Activated CD4-positive, alpha-beta T cell treated with anti-CD3 and anti-CD28 coated beads, Interleukin-2, amount 10 ng/mL, durations not matched to agents 7 days and 5 days (primary cell): ENCODE data around the gene BRD9. TPM values are rescaled to one million over a fixed set of nuclear protein-coding genes. Genes with fewer than 3 reads are reported as not detected.
"Not testable (repeated sequence)": the region's sequence is repeated elsewhere in the genome, so short reads cannot be mapped to it uniquely, and the experiment has no call there.

Experiments used
- CTCF ChIA-PET: fragments of 350-600 bp; sonication (Branson Sonifier 250); formaldehyde crosslinking; loops from one replicate; lab custom pipeline; 2021; ENCODE audit warnings: antibody characterized with exemption; lab: Charles Lee
- POLR2A ChIA-PET: fragments of 350-600 bp; sonication (Branson Sonifier 250); formaldehyde crosslinking; loops from one replicate; lab custom pipeline; 2021; ENCODE audit warnings: antibody characterized with exemption; lab: Charles Lee
- DNase-seq: peaks from one replicate; pipeline ENCODE4 v3.0.0-alpha.2; 2020
- H3K27ac Mint-ChIP-seq: one replicate; pipeline ENCODE4 v1.8.0; 2021; ENCODE audit warnings: mild to moderate bottlenecking, moderate library complexity, mixed read lengths
- H3K27me3 Mint-ChIP-seq: one replicate; pipeline ENCODE4 v1.8.0; 2021; ENCODE audit warnings: mixed read lengths
- H3K36me3 Mint-ChIP-seq: one replicate; pipeline ENCODE4 v1.8.0; 2021; ENCODE audit warnings: low read depth, mixed read lengths
- H3K4me1 Mint-ChIP-seq: one replicate; pipeline ENCODE4 v1.8.0; 2021; ENCODE audit warnings: mixed read lengths
- H3K4me3 Mint-ChIP-seq: one replicate; pipeline ENCODE4 v1.8.0; 2021; ENCODE audit warnings: mild to moderate bottlenecking, moderate library complexity, mixed read lengths
- H3K9me3 Mint-ChIP-seq: one replicate; pipeline ENCODE4 v1.8.0; 2021; ENCODE audit warnings: mixed read lengths
- total RNA-seq, 2 experiments: library from RNA; stranded (reverse); gene quantifications; one replicate each; pipeline ENCODE4 v1.2.3, GENCODE V29; 2021

The BRD9 gene
- total RNA-seq, 2 experiments from 2014 or later: 52.7 to 59.1 TPM

- Mint-ChIP-seq H3K4me3 (no peak overlapping the region), H3K36me3 (no peaks in the 10 kb centered on the region), H3K4me1 (peaks cover 15% of the 10 kb centered on the region), H3K27ac (no peak overlapping the region), H3K27me3 (peaks cover 8% of the 10 kb centered on the region), H3K9me3 (no peaks in the 10 kb centered on the region)
- ChIA-PET CTCF (interaction anchor here (0.8 to 1.8 kb wide), 4 partner anchors 8 to 208 kb away, joined by 3 to 4 read pairs (median 4); no protein-coding TSS in a partner anchor), POLR2A (no interaction called here)
- no peak for DNase-seq
These were observed 39.6 kb upstream of the BRD9 start for GRCh38 chr5:932151-932627.

- H3K27me3 Mint-ChIP-seq: peaks cover 9% of the 10 kb centered on the region
- H3K27ac Mint-ChIP-seq: no peak overlapping the region
- ChIA-PET CTCF (interaction anchor here (1.4 to 1.6 kb wide), 2 partner anchors 8 to 209 kb away, joined by 3 to 4 read pairs; no protein-coding TSS in a partner anchor), POLR2A (no interaction called here)
- H3K4me3 Mint-ChIP-seq: no peak overlapping the region
- no peak for DNase-seq
- no peaks in the 10 kb centered on the region for H3K9me3 Mint-ChIP-seq
- H3K36me3 Mint-ChIP-seq: no peaks in the 10 kb centered on the region
- peaks cover 16% of the 10 kb centered on the region for H3K4me1 Mint-ChIP-seq
These were observed 39.1 kb upstream of the BRD9 start for GRCh38 chr5:931570-932145.

DNA sequence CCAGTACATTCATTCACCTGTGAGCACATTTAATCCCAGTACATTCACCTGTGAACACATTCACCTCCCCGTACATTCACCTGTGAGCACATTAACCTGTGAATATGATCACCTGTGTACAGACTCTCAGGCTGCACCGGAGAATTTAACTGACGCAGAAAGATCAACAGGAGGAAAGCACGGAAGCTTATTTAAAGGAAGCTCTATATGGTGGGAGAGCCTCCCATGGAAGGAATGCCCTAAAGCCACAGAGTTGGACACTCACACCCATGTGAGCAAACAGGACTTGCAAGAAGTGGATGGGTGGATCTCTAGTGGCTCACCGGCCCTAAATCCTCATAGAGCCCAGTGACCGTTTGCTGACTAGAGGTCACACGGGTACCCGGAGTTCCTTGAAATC is 38.3 kb upstream of the BRD9 start:
- Mint-ChIP-seq H3K4me3 (no peak overlapping the region), H3K9me3 (no peaks in the 10 kb centered on the region), H3K27me3 (peaks cover 16% of the 10 kb centered on the region), H3K4me1 (peaks cover 20% of the 10 kb centered on the region), H3K27ac (no peak overlapping the region), H3K36me3 (no peaks in the 10 kb centered on the region)
- ChIA-PET CTCF (interaction anchor here (1.4 kb wide), 1 partner anchor 209 kb away, joined by 3 read pairs; no protein-coding TSS in a partner anchor), POLR2A (no interaction called here)
- DNase-seq: no peak

DNA sequence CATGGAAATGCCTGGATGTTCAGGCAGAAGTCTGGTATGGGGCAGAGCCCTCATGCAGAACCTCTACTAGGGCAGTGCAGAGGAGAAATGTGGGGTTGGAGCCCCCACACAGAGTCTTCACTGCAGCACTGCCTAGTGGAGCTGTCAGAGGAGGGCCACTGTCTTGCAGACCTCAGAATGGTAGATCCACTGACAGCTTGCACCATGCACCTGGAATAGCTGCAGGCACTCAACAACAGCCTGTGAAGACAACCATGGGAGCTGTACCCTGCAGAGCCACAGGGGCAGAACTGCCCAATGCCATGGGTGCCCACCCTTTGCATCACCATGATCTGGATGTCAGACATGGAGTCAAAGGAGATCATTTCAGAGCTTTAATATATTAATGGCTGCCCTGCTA is 37.0 kb upstream of the BRD9 start:
- CTCF ChIA-PET: interaction anchor here (1.1 to 1.4 kb wide), 2 partner anchors 13 to 245 kb away, joined by 3 read pairs; no protein-coding TSS in a partner anchor
- Mint-ChIP-seq H3K36me3 (no peaks in the 10 kb centered on the region), H3K4me1 (peaks cover 15% of the 10 kb centered on the region), H3K9me3 (no peaks in the 10 kb centered on the region), H3K27ac (no peak overlapping the region), H3K4me3 (no peak overlapping the region), H3K27me3 (peaks cover 28% of the 10 kb centered on the region)
- DNase-seq: no peak
- POLR2A ChIA-PET: no interaction called here

DNA sequence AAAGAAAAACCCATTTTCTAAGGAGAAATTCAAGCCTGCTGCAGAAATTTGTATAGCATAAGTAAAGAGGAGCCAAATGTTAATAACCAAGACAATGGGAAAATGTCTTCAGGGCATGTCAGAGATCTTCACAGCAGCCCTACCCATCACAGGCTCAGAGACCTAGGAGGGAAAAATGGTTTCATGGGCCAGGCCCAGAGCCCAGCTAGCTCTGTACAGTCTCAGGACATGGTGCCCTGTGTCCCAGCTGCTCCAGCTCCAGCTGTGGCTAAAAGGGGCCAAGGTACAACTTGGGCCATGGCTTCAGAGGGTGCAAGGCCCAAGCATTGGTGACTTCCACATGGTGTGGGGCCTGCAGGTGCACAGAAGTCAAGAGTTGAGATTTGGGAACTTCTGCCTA is 36.6 kb upstream of the BRD9 start:
- POLR2A ChIA-PET, H3K36me3 Mint-ChIP-seq, H3K9me3 Mint-ChIP-seq, H3K27ac Mint-ChIP-seq, DNase-seq, H3K4me3 Mint-ChIP-seq: not testable (repeated sequence)
- Mint-ChIP-seq H3K27me3 (peaks cover 28% of the 10 kb centered on the region), H3K4me1 (peaks cover 15% of the 10 kb centered on the region)
- CTCF ChIA-PET: interaction anchor here (1.1 to 1.4 kb wide), 2 partner anchors 14 to 246 kb away, joined by 3 read pairs; no protein-coding TSS in a partner anchor

DNA sequence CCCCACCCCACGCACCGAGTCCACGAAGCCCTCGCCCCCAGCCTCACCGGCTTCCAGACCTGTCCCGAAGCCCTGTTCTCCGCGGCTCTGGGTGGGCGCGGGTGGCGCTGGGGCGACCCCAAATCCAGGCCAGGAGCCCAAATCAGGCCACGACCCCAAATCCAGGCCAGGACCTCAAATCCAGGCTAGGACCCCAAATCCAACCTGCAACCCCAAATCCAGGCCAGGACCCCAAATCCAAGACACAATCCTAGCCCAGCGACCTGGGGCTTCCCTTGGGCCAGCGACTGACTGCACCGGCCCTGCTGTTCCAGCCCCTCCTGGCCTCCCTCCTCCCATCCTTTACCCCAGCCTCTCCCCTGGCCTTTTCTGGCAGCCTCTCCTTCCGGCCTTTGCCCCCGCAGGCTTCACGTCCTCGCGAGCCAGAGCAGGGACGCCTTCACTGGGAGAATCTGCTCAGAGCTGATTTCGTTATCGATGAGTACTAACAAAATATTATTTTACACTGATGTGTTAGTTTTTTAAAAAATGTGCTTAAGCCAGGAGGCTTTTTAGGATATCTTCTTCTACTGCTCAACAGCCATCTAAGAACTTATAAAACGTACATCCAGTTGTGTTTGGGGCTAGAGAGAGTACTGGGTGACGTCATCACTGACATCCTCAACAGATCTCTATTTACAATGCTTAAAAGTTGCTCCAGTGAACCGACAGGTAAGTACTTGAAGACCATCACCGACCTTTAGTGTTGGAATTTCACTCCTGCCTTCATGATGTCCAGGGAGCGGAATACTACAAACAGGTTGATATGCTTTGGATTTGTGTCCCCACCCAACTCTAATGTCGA is 34.8 kb upstream of the BRD9 start:
- H3K4me3 Mint-ChIP-seq: no peak overlapping the region
- no peaks in the 10 kb centered on the region for H3K9me3 Mint-ChIP-seq
- no peak for DNase-seq
- H3K27me3 Mint-ChIP-seq: peaks cover 28% of the 10 kb centered on the region
- peaks cover 13% of the 10 kb centered on the region for H3K4me1 Mint-ChIP-seq
- H3K27ac Mint-ChIP-seq: no peak overlapping the region
- ChIA-PET CTCF (no interaction called here), POLR2A (no interaction called here)
- no peaks in the 10 kb centered on the region for H3K36me3 Mint-ChIP-seq

DNA sequence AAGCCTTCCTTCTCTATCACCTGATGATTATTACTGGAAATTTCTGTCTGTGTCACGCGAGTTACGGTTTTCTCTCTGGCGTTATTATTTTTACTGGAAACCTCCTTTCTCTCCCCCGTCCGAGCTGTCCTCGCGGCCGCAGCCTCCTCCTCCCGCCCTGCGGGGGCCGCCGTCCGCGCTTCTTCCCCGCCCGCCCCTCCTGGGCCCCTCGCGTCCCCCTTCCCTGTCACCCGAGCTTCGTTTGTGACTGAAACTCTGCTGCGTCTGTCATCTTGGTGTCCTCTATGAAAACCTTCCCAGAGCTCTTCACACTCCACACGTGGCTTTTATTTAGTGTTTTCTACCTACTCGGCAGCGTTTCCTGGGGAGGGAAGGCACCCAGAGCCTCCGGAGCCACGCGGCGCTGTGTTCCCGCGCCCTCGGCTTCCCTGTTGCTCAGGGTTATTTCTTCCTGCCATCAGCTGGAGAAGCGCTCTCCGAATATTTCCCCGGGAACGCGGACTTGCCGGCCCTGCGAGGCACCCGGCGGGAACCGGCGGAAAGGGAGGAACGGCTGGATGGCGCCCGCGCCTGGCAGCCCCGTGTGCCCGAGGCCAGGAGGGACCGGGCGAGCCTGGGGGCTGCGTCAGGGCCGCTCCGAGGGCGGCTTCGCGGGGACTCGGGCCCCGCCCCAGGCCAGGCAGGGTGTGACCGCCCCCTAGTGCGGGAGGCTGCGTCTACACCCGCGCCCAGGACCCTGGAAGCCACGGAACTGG is 34.0 kb upstream of the BRD9 start:
- H3K9me3 Mint-ChIP-seq: no peaks in the 10 kb centered on the region
- DNase-seq: peak; percentile 16
- H3K27me3 Mint-ChIP-seq: peaks cover 28% of the 10 kb centered on the region
- no peak overlapping the region for H3K27ac Mint-ChIP-seq
- ChIA-PET POLR2A (no interaction called here), CTCF (no interaction called here)
- no peaks in the 10 kb centered on the region for H3K36me3 Mint-ChIP-seq
- peaks cover 13% of the 10 kb centered on the region for H3K4me1 Mint-ChIP-seq
- no peak overlapping the region for H3K4me3 Mint-ChIP-seq

DNA sequence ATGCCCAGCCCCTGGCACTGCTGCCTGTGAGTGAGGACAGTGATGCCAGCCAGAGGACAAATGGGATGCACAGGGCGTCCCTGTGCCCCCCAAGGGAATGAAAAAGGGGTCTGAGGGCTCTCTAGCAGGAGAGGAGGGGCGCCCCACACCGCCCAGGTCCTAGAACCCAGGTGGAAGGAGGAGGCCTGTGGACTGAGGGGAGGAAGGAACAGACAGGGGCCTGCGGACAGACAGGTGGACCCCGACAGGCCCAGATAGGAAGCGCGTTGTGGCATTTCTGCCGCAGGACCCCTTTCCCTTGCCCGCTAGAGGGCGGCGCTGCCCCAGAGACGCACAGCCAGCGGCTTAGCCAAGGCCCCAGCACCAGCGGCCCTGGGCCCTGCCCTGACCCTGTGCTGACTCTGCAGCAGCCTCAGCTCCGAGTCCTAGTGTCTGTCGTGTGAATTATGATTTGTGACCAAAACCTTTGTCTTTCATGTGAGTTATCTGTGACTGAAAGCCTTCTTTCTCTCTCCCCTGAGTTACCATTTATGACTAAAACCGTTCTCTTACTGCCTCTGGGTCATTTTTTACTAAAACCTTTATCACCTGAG is 30.8 kb upstream of the BRD9 start:
- peak; percentile 82 for DNase-seq
- Mint-ChIP-seq H3K4me3 (no peak overlapping the region), H3K4me1 (peaks cover 13% of the 10 kb centered on the region), H3K27me3 (peaks cover 28% of the 10 kb centered on the region), H3K9me3 (no peaks in the 10 kb centered on the region), H3K27ac (no peak overlapping the region), H3K36me3 (peaks cover 2% of the 10 kb centered on the region)
- ChIA-PET CTCF (interaction anchor here (0.7 to 1.3 kb wide), 10 partner anchors 9 to 216 kb away, joined by 3 to 19 read pairs (median 4); no protein-coding TSS in a partner anchor), POLR2A (no interaction called here)

DNA sequence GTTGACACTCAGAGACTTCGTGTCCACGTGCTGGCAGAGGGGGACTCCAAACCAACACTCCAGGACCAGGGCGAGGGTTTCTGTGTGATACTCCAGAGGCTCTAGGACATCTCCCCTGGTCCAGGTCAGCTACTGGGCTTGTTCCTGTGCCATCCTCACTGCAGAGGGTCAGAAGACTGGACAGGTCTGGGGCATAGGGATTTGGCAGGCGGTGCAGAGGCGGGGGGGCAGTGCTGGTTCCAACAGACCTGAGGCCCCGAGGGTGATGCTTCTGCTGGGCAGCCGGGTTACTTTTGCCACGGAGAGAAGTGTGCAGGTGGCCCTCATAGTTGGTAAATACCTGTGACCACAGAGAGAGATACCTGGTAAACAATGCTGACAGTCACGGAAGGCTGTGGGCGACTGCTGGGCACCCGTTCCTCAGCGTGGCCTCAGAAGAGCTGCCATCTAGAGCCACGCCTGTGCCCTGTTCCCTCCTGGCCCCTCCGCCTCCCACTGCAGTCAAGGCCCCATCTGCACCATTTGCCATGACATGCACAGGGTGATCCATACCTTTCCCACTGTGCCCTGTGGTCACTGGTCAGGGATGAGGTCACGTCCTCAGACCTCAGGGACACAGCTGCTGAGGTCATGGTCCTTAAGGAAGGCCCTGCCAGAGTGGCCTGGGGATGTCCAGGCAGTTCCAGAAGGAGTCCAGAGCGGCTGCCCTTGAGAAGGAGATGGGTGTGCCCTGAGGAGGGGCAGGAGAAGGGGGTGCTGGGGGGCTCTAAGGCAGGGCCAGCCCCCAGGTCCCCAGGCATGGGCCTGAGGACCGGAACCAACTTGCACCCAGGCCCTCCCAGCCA is 30.1 kb upstream of the BRD9 start:
- Mint-ChIP-seq H3K9me3 (no peaks in the 10 kb centered on the region), H3K27ac (no peak overlapping the region), H3K4me1 (peaks cover 13% of the 10 kb centered on the region), H3K27me3 (peaks cover 24% of the 10 kb centered on the region), H3K4me3 (no peak overlapping the region), H3K36me3 (peaks cover 4% of the 10 kb centered on the region)
- ChIA-PET CTCF (interaction anchor here (1.0 to 1.9 kb wide), 5 partner anchors 9 to 218 kb away, joined by 3 to 19 read pairs (median 4); no protein-coding TSS in a partner anchor), POLR2A (no interaction called here)
- no peak for DNase-seq

DNA sequence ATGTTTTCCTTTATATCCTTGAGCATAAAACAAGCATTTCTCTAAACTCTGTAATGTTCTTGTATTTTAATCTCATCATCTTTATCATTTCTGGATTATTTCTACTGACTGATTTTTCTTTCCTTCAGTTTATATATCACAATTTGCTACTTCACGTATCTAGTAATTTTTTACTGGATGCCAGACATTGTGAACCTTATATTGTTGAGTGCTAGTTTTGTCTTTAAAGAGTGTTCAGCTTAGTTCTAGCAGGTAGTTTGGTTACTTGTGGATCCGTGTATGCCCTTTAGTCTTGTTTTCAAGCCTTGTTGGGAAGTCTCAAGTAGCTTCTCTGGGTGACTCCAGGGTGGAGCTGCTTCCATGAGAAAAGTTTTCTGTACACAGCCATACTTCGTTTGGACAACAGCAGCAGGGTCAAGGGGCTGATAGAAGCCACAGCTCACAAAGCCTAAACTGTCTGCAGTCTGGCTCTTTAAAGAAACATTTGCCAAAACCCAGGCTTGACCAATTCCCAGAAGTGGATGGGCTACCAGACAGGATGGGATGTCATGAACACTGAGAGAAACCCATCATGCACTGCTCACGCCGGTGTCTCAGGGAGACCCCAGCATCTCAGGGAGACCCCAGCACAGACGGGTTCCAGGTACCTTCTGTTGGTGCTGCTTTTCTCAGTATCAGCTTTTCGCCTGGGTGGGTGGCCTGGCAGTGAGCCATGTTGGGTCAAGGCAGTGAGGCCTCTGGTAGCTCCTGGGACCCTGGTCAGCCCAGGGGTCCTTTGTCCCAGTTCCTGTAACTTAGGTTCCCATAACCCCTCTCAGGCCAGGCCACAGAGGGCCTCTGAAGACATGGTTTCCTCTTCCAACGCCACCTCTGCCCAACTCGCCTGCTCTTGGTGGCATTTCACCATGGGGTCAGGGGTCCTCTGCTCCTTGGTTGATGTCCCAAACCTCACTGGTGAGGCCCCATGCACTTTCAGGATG is 29.1 kb upstream of the BRD9 start:
- ChIA-PET CTCF (interaction anchor here (1.6 to 1.9 kb wide), 2 partner anchors 8 to 219 kb away, joined by 4 to 6 read pairs; no protein-coding TSS in a partner anchor), POLR2A (no interaction called here)
- peaks cover 10% of the 10 kb centered on the region for H3K4me1 Mint-ChIP-seq
- H3K27me3 Mint-ChIP-seq: peaks cover 20% of the 10 kb centered on the region
- H3K9me3 Mint-ChIP-seq: no peaks in the 10 kb centered on the region
- H3K27ac Mint-ChIP-seq: no peak overlapping the region
- no peak overlapping the region for H3K4me3 Mint-ChIP-seq
- peaks cover 4% of the 10 kb centered on the region for H3K36me3 Mint-ChIP-seq
- DNase-seq: no peak

GRCh38 chr5:920321-920720 is 27.7 kb upstream of the BRD9 start:
- POLR2A ChIA-PET: interaction anchor here (0.6 kb wide), 1 partner anchor 475 kb away, joined by 3 read pairs; no protein-coding TSS in a partner anchor
- Mint-ChIP-seq H3K36me3 (peaks cover 4% of the 10 kb centered on the region), H3K9me3 (no peaks in the 10 kb centered on the region), H3K4me3 (no peak overlapping the region), H3K27me3 (peaks cover 6% of the 10 kb centered on the region), H3K4me1 (peaks cover 4% of the 10 kb centered on the region), H3K27ac (no peak overlapping the region)
- CTCF ChIA-PET: no interaction called here
- DNase-seq: no peak
